HG02943 (cell line): Measurements from ENCODE around the gene MAP3K20.
"Not testable (repeated sequence)": the region's sequence is repeated elsewhere in the genome, so short reads cannot be mapped to it uniquely, and the experiment has no call there.

Source experiments
- ATAC-seq: cut with Tn5 transposase; IDR thresholded peaks from one replicate; pipeline ENCODE4 v1.9.1; 2021; ENCODE audit warnings: mild to moderate bottlenecking, low read depth, moderate library complexity; ENCODE audit not compliant: unreplicated experiment

MAP3K20 gene

DNA sequence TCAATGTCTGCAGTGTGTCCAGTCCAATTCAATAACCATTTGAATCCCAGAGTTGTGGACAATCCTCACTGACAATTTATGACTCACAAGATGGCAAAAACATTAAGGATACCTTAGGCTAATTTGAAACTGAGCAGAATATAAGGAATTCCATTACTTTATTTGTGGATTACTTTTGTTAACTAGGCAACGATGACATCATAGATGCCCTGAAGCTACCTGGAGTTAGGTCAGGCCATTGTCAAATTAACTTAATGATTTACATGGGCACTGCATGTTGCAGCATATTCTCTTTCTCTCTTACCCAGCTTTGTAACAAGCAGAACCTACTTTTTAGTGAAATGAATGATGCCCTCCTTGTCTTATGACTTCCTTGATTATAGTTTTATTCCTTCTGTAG, 179.0 kb downstream of the MAP3K20 start:
- ATAC-seq, result no peak

DNA sequence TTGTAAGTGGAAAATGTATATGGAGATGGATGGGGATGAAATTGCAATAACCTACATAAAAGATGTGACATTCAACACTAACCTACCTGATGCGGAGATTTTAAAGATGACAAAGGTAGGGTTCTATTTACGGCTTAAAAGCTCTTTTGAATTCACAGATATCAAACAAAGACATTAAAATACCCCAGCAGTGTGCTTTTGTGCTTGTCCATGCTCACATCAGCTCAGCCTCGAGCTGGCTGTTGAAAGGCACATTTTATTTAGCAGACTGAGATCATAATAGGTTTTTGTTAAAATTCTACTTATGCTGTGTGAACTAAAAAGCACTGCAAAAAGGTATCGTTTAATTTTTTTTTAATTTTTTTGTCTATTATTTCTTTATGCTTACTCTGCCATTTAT, 183.1 kb downstream of the MAP3K20 start:
- no peak for ATAC-seq

DNA sequence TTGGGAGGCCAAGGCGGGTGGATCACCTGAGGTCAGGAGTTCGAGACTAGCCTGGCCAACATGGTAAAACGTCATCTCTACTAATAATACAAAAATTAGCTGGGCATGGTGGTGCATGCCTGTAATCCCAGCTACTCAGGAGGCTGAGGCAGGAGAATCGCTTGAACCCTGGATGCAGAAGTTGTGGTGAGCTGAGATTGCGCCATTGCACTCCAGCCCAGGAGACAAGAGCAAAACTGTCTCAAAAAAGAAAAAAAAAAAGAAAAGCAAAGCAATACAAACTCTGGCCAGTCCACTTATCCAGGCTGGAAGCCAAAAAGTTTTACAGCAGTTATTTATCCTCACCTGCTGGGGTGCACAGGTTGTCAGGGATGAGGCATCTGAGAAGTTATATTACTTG, 186.7 kb downstream of the MAP3K20 start:
- ATAC-seq, result not testable (repeated sequence)

DNA sequence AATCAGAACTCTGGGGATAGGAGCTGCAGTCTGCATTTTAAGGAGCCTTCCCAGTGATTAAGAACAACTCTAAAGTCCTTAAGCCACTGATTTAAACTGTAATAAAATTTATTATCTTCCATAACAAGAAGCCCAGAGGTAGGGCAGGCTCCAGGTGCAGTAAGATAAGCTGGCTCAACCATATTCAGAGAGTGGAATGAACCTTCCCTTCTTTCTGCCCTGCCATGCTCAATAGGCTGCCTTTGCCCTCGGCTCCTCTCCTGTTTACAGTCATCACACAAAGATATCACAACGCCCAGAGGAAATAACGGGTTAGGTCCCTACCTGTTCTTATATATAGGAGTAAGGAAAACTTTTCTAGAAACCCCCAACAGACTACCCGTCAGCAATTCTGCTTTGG, 188.5 kb downstream of the MAP3K20 start:
- no peak for ATAC-seq

DNA sequence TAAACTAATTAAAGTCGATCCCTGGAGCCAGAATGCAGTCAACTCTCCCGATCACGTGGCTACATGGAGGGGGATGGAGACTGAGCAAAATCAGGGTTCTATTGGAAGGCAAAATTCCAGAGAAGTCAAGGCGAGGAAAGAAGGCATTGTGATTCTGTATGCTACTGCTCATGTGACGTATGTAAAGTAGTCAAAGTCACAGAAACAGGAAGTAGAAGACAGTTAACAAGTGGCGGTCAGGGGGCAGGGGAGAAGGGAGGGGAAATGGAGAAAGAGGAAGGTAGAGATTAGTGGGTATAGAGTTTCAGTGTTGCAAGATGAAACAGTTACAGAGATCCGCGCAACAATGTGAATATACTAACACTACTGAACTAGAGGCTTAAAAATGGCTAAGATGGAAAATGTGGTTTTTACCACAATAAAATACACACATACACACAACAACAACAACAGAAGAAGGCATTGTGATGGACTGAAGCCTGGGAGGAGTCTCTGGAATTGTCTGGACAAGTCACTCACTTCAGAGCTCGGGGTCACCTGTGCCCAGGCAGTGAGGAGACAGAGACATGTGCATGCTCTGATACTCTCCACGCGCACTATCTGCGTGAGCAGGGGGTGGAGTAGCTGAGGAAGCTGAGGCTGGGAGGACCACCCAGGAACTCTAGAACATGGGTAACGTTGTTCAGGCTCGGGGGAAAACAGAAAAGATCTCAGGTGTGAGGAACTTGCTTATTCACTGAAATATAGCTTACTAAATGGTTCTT, 189.1 kb downstream of the MAP3K20 start:
- peak; percentile 96 for ATAC-seq

DNA sequence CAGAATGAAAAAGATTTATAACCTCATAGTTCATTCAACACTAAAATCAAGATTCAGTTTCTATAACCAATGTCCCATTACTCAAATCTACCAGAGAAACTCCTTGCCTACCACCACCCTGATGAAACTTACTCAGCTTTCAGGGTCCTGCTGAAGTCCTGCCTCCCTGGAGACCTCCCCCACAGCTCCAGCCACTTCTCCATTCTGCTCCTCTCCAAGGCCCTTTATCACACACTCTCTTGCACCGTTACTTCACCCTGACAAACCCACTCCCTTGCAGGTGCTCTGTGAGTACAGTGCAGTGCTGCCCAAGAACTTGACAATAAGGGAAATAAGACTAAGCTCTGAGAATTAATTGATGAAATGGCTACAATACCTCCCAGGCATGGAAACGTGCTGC, 195.5 kb downstream of the MAP3K20 start:
- ATAC-seq, result no peak

DNA sequence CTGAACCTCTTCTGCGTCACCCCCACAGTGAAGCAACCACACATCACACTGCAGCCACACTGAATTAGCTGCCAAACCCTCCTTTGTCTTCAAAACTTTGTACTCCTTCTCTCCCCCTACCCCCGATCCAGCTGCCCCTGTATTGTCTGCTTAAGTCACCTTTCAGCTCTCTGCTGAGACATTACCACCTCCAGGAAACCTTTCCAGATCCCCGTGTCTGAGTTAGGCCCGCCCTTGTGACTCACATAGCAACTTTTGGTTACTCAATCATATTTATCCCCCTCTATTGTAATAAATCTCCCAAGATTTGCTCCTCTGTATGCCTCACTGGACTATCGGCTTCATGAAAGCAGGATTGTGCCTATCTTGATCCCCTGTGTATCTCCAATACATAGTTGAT, 196.2 kb downstream of the MAP3K20 start:
- no peak for ATAC-seq

DNA sequence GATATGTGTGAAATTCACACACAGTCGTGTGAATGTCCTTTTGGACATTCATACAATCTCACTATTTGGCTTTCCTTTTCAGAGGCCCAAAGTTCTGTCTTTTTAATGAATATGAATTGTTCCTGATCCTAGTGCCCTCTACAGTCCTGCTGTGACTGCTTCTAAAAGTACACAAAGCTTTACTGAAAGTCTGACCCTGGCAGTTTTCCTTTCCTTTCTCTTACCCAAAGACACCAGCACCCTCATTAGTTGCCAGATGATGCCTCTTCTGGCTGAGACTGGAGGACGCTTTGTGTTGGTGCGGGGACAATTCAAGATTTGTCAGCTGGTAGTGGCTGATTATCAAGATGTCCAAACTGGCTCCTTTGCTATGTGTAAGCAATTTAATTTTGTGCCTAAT, 197.2 kb downstream of the MAP3K20 start:
- no peak for ATAC-seq

DNA sequence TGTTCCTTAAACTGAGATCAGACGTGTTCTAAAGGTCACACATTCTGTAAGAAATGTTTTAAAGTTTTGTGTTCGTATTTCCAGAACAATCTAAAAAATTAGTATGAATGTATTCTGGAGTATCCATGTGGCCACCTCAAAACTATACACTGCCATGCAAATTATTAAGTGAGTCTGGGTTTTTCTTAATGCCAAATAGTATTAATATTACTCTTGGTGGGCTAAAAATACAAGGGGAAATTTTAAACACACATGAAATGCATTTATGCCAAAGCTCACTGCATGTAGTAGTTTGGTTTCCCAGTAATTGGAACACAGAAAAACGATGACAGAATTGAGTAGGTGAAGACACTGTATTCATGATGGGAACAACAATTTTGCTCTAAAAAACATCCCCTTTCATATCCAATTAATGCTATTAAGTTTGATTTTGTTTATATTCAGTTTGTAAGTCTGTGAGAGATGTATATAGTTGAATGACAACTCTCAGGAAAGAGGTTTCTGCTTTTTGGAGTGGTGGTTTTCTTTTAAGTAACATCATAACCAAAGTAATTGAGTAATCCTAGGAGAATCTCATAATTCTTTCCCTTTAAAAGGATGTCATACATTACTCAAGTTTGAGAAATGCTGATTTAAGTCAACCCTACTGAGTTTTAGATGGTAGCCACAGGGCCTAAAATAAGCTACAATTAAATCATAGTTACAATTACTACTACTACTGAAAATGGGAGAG, 203.3 kb downstream of the MAP3K20 start:
- no peak for ATAC-seq

DNA sequence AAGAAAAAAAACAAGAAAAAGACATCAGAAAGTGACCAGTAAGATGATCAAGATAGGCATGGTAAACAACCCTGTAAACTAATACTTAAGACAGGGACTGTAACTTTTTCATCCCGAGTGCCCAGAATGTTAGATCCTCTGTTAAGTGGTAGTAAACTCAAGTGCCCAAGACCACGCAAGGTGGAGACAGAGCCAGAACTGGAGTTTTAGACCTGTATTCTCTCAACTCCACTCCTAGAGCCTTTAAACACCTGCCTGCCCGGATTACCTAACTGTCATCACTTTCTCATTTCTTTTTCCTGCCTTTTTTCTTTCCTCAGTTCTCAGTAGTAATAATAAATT, 203.9 kb downstream of the MAP3K20 start:
- ATAC-seq, result no peak

DNA sequence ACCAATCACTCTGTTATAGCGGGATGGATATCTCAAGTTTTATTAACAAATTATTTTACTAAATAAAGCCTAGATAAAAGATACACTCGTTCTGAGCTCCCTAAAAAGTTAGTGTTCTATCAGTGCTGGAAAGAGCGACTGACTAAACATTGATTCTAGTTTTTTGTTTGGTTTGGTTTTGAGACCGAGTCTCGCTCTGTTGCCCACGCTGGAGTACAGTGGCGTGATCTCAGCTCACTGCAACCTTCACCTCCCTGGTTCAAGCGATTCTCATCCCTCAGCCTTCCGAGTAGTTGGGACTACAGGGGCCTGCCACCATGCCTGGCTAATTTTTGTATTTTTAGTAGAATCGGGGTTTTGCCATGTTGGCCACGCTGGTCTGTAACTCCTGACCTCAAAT, 205.2 kb downstream of the MAP3K20 start:
- no peak for ATAC-seq

DNA sequence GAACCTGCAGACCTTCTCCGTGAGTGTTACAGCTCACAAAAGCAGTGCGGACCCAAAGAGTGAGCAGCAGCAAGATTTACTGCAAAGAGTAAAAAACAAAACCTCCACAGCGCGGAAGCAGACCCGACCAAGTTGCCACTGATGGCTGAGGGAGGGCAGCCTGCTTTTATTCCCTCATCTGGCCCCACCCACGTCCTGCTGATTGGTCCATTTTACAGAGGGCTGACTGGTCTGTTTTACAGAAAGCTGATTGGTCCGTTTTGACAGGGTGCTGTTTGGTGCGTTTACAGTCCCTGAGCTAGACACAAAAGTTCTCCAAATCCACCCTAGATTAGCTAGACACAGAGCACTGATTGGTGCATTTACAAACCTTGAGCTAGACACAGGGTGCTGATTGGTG, 206.3 kb downstream of the MAP3K20 start:
- not testable (repeated sequence) for ATAC-seq

DNA sequence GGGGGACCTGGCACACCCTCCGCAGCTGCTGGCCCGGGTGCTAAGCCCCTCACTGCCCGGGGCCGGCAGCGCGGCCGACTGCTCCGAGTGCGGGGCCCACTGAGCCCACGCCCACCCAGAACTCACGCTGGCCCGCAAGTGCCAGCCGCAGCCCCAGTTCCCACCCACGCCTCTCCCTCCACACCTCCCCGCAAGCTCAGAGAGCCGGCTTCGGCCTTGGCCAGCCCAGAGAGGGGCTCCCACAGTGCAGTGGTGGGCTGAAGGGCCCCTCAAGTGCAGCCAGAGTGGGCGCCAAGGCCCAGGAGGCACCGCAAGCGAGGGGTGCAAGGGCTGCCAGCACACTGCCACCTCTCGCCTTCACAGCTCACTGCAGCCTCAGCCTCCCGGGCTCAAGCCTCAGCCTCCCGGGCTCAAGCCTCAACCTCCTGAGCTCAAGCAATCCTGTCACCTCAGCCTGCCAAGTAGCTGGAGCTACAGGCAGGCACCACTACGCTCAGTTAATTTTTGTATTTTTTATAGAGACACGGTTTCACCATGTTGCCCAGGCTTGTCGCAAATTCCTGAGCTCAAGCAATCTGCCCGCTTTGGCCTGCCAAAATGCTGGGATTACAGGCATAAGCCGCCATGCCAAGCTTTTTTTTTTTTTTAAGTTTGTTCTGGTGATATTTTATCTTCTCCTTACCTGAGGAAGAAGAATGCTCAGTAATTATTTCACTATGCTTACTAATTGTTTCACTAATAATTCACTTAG, 207.3 kb downstream of the MAP3K20 start:
- no peak for ATAC-seq

DNA sequence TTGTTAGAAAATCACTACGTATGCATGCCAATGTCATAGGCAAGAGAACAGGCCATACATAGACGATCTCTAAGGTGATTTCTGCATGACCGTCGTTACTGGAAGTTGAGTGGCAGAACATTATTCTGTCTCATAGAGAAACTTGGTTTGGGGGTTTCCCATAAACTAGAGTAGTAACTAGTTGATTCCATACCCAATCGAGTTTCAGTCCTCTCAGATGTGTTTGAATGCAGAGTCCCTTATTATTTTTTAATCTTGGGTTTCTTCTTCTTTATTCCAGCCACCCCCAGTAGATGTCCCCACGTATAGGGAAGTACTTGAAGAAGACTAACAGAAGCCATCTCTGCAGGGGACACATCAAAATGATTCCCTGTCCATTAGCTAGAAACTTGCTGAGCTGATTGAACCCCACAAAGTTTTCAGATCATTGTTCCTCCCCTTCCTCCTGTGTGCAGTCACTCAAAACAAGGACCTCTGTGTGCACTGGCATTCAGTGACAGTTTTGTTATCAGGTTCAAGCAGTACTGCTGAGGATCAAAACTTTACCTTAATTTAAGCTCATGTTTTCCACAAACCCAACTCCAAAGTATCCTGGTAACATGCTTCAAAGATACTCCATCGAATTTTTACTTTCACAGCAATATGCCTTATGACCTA, 210.6 kb downstream of the MAP3K20 start:
- peak; percentile 60 for ATAC-seq

DNA sequence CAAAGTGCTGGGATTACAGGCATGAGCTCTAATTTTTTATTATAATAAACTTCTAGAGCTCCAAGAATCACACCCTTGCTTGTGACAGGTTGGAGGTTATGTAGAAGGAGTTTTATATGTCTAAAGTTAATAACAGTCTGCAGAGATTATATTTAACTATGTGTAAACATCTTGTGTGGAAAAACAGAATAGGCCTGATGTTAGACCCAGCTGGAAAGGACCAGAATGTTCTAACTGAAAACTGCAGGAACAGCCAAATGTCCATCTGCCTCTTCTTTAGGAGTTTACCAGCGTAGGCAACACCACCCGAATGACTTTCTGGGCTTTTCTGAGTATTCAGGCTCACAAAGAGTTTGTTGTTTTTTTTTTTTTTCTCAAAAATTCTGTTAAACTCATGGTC, 211.9 kb downstream of the MAP3K20 start:
- ATAC-seq, result no peak

DNA sequence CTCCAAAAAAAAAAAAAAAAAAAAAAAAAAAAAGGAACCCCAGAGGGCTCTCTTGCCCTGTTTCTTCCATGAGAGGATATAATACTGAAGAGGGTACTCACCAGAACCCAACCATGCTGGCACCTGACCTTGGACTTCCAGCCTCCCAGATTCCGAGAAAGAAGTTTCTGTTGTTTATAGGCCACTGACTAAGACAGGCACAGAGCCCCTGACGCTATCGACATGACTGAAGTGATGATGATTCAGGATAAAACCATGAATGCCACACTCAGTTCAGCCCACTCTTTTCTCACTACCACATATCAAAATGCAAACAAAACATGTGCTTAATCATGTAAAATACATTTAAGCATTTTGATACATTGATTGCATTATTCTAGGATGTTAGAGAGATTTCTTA, 212.9 kb downstream of the MAP3K20 start:
- ATAC-seq, result no peak

DNA sequence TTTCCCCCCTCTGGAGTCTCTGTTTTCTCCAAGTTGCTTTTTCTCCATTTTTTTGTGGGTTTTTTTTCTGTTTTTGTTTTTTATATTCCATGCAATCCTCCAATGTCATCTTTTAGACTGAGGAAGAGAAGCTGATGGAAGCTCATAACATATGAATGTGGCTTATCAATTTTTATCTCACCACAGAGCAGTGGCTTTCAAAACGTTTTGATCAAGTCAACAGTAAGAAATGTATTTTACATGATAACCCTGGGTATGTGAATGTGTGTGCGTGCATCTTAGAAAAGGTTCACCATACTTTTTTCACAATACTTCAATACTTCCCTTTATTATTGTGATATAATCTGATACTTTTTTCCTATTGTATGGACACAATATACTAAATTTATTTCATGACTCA, 214.4 kb downstream of the MAP3K20 start:
- ATAC-seq, result no peak

DNA sequence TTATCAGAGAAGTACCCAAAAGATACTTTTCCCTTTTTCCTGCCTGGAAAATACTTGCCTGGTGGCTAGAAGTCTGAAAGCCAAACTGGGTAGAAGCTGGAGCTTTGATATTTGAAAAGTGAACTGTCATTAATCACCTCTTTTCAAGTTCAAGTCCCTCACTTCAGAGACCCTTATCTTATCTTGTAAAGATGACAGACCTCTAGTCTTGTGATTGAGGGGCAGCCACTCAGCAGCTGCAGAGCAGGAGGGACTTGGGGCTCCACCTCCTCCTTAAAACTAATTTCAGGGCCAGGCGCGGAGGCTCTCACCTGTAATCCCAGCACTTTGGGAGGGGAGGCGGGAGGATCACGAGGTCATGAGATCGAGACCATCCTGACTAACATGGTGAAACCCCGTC, 214.9 kb downstream of the MAP3K20 start:
- ATAC-seq, result no peak

DNA sequence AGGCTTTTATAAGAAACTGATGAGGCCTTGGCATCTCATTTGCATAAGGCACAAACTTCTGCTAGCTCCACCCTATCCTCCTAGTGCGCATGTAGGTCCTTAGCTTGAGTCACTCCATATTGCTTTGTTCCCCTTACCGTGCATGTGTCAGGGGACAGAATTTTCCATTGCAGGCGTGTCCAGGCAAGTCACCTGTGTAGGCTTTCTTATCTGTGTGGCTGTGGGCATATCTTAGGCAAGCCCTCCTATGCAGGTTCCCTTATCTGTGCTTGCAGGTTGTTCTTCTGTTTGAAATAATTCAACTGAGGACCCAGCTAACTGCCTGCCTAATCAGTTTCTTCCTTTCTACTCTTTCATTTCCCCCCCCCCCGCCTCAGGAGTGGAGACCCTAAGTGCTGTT, 215.8 kb downstream of the MAP3K20 start:
- no peak for ATAC-seq

DNA sequence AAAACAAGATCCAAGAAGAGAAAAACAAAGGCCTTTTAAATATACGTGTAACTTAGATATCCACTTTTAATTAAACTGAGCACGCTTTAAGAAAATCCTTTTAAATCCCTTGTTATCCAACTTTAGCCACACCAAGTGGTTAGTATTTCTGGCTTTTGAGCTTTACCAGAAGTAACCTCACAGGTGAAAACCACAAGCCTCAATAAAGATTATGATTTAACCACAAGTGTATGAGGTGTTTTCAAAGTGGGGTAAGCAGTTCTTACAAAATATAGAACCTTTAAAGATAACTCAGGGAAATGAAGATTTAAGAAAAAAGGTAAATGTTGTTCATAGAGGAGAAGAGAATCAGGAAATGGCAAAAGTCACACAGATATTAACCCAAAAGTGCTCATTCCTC, 220.6 kb downstream of the MAP3K20 start:
- no peak for ATAC-seq

DNA sequence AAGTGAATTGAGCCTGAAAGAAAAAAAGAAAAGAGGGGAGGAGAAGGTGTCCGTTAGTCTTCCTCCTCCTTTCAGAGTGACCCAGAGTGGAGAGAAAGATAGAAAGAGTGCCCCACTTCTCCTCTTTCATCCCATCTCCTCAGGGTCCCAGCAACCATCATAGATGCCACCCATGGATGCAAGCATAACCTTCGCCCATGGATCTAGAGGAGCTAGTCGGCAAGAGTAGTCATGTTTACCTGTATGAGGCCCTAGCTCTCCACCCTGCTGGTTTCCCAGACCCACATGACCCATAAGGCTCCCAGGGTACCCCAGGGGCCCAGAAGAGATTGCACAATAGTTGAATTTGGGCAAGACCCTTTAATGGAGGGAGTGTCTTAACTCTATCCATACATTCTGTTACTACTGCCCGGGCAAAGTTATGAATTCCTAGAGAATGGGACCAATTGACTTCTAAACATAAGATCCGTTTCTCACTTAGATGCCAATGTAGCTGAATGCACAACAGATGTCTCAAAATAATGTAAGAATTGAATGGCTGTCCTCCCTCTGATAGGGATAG, 223.0 kb downstream of the MAP3K20 start:
- ATAC-seq, result no peak
